Esophagus squamous epithelium (tissue), 5 donors: ENCODE results near the gene HOXD8. TPM values are rescaled to one million over a fixed set of nuclear protein-coding genes. Genes with fewer than 3 reads are reported as not detected.

Experiments
- DNase-seq: peaks from one replicate; lab custom pipeline; 2025; lab: John Stamatoyannopoulos, UW
- H3K27ac ChIP-seq, 4 donors: fragments of 200-600 bp; sonication (generic); one replicate each; pipeline ENCODE4 v1.5.1; 2016 to 2019; ENCODE audit warnings: mild to moderate bottlenecking in 1 of 4
- H3K27me3 ChIP-seq, 4 donors: fragments of 200-600 bp; sonication (generic); 1 replicate in 3 of 4; 2 replicates in 1 of 4; pipeline versions ENCODE4 v1.5.1 to v1.6.0; 2017 to 2021; ENCODE audit warnings: antibody characterized with exemption in 1 of 4
- H3K36me3 ChIP-seq, 3 donors: fragments of 200-600 bp; sonication (generic); one replicate each; pipeline ENCODE4 v1.5.1; 2016 to 2019
- H3K4me1 ChIP-seq, 3 donors: fragments of 200-600 bp; sonication (generic); one replicate each; pipeline ENCODE4 v1.5.1; 2017 to 2019
- H3K4me3 ChIP-seq, 4 donors: fragments of 200-600 bp; sonication (generic); 1 replicate in 3 of 4; 2 replicates in 1 of 4; pipeline ENCODE4 v1.5.1; 2016 to 2019; ENCODE audit warnings: mild to moderate bottlenecking in 2 of 4, moderate library complexity in 1 of 4
- H3K9me3 ChIP-seq, 3 donors: fragments of 200-600 bp; sonication (generic); one replicate each; pipeline ENCODE4 v1.5.1; 2016 to 2019
- POLR2A ChIP-seq, 4 donors: fragments of 450-650 bp; IDR thresholded peaks; one replicate each; pipeline ENCODE4 v1.6.1; 2017; ENCODE audit warnings: antibody characterized with exemption in 4 of 4, mild to moderate bottlenecking in 4 of 4, moderate library complexity in 3 of 4
- WGBS, 2 donors: methylation state at CpG; one replicate each; pipeline ENCODE4 v1.1.5; 2018; 5-methylcytosine and 5-hydroxymethylcytosine counted together
- intact Hi-C: fragments of 100-400 bp; cut with DNase I; formaldehyde crosslinking; loops from one replicate; pipeline ENCODE4 v1.15.0; 2022
- total RNA-seq, 4 donors: library from RNA; depleted of rRNA; stranded (reverse); fragments of >200 nt; gene quantifications; one replicate each; pipeline ENCODE4 v1.1.0, GENCODE V29; 2016
- TF ChIP-seq, protein P1 (sequence below), 6 experiments: fragments of 450-650 bp in 4 of 6; fragments of 200-600 bp in 2 of 6; sonication (generic) in 2 of 6; IDR thresholded peaks; one replicate each; pipeline ENCODE4 v1.5.1; 2016 to 2019; ENCODE audit warnings: antibody characterized with exemption in 6 of 6, mild to moderate bottlenecking in 4 of 6, moderate library complexity in 4 of 6
- donor health status: DM: yes; HTN: yes; CAD: no.

Gene HOXD8
- total RNA-seq, 4 donors from 2014 or later = 1.2 to 4.6 (median 1.2) TPM; not detected in 1

DNA sequence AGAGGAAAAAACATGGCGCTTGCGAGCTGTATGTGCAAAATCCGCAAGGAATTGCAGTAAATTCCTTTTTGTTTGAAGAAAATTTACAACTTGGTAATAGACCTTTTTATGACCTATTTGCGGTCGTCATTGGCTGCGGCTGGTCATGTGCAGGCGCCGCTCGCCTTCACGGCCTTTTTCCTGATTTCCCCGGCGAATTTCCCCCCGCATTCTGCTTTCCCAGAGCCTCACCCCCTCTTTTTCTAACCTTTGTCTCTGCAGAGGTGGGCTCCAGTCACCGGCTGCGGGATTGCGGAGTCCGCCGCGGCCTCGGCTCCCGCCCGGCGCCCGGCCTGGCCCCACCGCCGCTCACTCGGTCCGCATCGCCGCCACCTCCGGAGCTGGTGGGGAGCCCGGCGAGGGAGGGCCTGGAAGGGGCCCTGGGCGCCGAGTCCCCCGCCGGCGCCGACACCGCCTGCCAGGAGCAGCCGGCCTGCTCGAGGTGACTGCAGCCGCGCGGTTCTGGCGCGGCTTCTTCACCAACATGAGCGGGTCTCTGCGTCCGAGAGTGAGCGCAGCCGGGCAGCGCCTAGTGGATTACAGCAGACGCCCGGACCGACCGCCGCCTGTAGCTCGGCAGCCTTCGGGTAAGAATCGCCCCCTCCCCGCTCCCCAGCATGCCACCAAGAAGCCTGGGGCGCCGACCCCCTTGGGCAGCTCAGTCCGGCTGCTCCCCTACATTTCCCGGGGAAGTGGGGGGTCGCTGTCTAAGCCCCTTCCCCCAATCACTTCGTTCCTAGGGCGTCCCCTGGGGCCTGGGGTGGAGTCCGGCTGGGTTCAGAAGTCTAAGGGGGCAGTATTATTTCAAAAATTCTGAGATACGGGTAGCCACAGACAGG, 7.1 kb downstream of the HOXD8 start:
- Histone ChIP-seq H3K4me1 (peaks cover 0 to 60% (median 9%) of the 10 kb centered on the region in 3 donors), H3K9me3 (no peaks in the 10 kb centered on the region), H3K27me3 (peaks cover 19 to 100% (median 49%) of the 10 kb centered on the region in 4 donors), H3K36me3 (no peaks in the 10 kb centered on the region), H3K27ac (peak overlapping the region; percentile 19 to 83 (median 74)), H3K4me3 (peak overlapping the region; percentile 12 to 63 (median 38))
- intact Hi-C loops = loop anchor here (5.0 kb wide), 1 partner anchor 421 kb away; no protein-coding TSS in a partner anchor
- DNase-seq = no peak
- TF ChIP-seq POLR2A (IDR thresholded peaks at IDR 0.05) = no peak
- TF ChIP-seq, protein P1, sequence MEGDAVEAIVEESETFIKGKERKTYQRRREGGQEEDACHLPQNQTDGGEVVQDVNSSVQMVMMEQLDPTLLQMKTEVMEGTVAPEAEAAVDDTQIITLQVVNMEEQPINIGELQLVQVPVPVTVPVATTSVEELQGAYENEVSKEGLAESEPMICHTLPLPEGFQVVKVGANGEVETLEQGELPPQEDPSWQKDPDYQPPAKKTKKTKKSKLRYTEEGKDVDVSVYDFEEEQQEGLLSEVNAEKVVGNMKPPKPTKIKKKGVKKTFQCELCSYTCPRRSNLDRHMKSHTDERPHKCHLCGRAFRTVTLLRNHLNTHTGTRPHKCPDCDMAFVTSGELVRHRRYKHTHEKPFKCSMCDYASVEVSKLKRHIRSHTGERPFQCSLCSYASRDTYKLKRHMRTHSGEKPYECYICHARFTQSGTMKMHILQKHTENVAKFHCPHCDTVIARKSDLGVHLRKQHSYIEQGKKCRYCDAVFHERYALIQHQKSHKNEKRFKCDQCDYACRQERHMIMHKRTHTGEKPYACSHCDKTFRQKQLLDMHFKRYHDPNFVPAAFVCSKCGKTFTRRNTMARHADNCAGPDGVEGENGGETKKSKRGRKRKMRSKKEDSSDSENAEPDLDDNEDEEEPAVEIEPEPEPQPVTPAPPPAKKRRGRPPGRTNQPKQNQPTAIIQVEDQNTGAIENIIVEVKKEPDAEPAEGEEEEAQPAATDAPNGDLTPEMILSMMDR (IDR thresholded peaks at IDR 0.05) = no peak
- 7 to 10% methylated on average over 15 to 27 of the region's 71 CpGs for WGBS, 2 donors

DNA sequence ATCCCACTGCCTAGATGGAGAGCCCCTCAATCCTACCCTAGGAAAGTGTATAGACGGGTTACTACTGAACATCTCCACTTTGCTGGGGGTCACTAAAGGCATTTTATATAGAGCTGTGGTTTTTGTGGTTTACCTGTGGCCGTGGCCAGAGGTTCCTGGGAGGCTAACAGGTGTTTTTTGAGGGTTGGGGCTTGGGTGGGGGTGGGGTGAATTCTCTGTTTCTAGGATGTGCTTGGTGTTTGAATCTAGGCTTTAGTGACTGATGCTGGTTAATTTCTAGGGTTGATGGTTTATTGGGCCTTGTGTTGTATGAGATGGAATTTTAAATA, 7.7 kb downstream of the HOXD8 start:
- WGBS, 2 donors = 14 to 42% methylated on average over 1 to 2 of the region's 2 CpGs
- H3K9me3 ChIP-seq = no peaks in the 10 kb centered on the region
- no peaks in the 10 kb centered on the region for H3K36me3 ChIP-seq
- intact Hi-C loops = loop anchor here (5.0 kb wide), 1 partner anchor 420 kb away; no protein-coding TSS in a partner anchor
- H3K27me3 ChIP-seq = peaks cover 17 to 100% (median 45%) of the 10 kb centered on the region in 4 donors
- peak overlapping the region; percentile 12 to 63 (median 38) for H3K4me3 ChIP-seq
- peak overlapping the region; percentile 19 to 83 (median 74) for H3K27ac ChIP-seq
- peaks cover 0 to 56% (median 9%) of the 10 kb centered on the region in 3 donors for H3K4me1 ChIP-seq
- no peak for DNase-seq
- no peak for TF ChIP-seq POLR2A (IDR thresholded peaks at IDR 0.05)
- TF ChIP-seq, protein P1 (IDR thresholded peaks at IDR 0.05) = no peak

DNA sequence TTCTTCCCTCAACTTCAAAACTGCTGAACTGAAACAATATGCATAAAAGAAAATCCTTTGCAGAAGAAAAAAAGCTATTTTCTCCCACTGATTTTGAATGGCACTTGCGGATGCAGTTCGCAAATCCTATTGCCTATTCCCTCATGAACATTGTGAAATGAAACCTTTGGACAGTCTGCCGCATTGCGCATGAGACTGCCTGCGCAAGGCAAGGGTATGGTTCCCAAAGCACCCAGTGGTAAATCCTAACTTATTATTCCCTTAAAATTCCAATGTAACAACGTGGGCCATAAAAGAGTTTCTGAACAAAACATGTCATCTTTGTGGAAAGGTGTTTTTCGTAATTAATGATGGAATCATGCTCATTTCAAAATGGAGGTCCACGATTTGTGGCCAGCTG, 8.4 kb downstream of the HOXD8 start:
- DNase-seq = no peak
- Histone ChIP-seq H3K4me1 (peaks cover 0 to 50% (median 9%) of the 10 kb centered on the region in 3 donors), H3K27me3 (peaks cover 17 to 100% (median 41%) of the 10 kb centered on the region in 4 donors), H3K9me3 (no peaks in the 10 kb centered on the region), H3K36me3 (no peaks in the 10 kb centered on the region), H3K27ac (peak overlapping the region in 3 of 4 donors; percentile 61 to 66 (median 62)), H3K4me3 (peak overlapping the region in 3 of 4 donors; percentile 27 to 63 (median 49))
- 43 to 49% methylated on average over 8 of the region's 8 CpGs for WGBS, 2 donors
- intact Hi-C loops = loop anchor here (5.0 kb wide), 1 partner anchor 419 kb away; no protein-coding TSS in a partner anchor
- TF ChIP-seq POLR2A (IDR thresholded peaks at IDR 0.05) = no peak

DNA sequence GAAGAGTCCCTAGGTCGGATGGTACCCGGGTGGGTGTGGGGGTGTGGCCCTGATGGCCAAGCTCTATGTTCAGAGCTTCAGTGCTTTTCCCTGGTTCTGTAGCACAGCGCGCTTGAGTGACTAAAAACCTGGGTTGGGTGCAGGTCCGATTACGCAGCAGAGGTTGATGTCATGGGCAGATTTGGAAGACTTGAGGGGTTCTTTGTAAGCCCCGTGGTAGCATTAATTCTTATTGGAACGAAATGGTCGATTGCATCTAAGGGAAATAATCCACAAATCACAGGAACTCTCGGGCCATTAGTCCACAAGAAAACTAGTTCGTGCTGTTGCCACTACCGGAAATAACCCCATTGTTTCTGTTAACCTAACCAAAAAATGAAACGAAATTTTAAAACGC, 9.0 kb downstream of the HOXD8 start:
- peaks cover 0 to 45% (median 9%) of the 10 kb centered on the region in 3 donors for H3K4me1 ChIP-seq

DNA sequence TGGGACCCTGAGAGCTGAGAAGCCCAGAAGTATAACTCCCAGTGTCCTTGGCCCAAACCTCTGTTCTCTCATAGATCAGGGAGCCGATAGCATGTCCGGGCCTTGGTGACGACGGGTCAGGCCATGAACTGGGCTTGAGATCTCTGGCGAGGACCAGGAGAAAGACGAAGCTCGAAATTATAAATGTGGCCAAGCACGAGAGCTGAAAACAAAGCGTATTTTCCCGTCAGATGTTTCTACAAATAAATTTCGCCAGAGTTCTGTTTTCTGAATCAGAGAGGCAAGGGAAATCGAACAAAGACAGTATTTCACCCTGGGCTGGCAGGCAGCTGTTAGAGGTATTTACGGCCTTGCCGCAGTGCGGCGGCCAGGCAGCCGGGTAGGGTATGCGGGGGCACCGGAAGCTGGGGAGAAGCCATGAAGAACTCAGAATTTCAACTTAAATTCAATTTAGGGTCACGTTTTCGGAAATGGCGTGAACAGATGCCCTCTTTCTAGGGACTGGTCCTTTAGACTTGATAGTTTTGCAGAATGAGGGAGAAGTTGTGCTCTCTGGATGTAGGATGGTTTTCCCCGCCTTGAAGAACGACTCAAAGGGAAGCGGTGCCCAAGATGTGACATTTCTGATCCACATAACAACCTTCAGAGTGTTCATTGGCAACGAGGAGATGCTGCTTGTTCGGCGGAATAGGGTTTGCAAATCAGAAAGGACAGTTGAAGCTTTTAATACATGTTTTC, 9.6 kb downstream of the HOXD8 start:
- TF ChIP-seq POLR2A (IDR thresholded peaks at IDR 0.05) = no peak
- TF ChIP-seq, protein P1 (IDR thresholded peaks at IDR 0.05) = no peak
- Histone ChIP-seq H3K27me3 (peaks cover 13 to 100% (median 37%) of the 10 kb centered on the region in 4 donors), H3K4me3 (peak overlapping the region in 3 of 4 donors; percentile 4 to 63 (median 49)), H3K9me3 (no peaks in the 10 kb centered on the region), H3K36me3 (no peaks in the 10 kb centered on the region), H3K4me1 (peaks cover 0 to 39% (median 9%) of the 10 kb centered on the region in 3 donors), H3K27ac (peak overlapping the region; percentile 1 to 66 (median 62))
- DNase-seq = no peak
- intact Hi-C loops = loop anchor here (5.0 kb wide), 1 partner anchor 418 kb away; no protein-coding TSS in a partner anchor
- WGBS, 2 donors = 23 to 26% methylated on average over 18 to 28 of the region's 28 CpGs

More for the DNA sequence above, 9.0 kb downstream of the HOXD8 start:
- H3K9me3 ChIP-seq = no peaks in the 10 kb centered on the region
- peak overlapping the region in 2 of 4 donors; percentile 49 to 63 for H3K4me3 ChIP-seq
- DNase-seq = no peak
- peaks cover 16 to 100% (median 37%) of the 10 kb centered on the region in 4 donors for H3K27me3 ChIP-seq
- 16% methylated on average over 12 to 13 of the region's 14 CpGs for WGBS, 2 donors
- H3K27ac ChIP-seq = peak overlapping the region; percentile 1 to 66 (median 62)
- TF ChIP-seq, protein P1 (IDR thresholded peaks at IDR 0.05) = no peak
- intact Hi-C loops = loop anchor here (5.0 kb wide), 1 partner anchor 419 kb away; no protein-coding TSS in a partner anchor
- H3K36me3 ChIP-seq = no peaks in the 10 kb centered on the region
